GM12878 (cell line): ENCODE measurements around the gene GCFC2. TPM values are rescaled to one million over a fixed set of nuclear protein-coding genes. Genes with fewer than 3 reads are reported as not detected.

Experiments used
- CHD4 ChIP-seq: fragments of 200-600 bp; sonication (generic); IDR thresholded peaks from 2 replicates; pipeline ENCODE4 v1.6.1; 2016; ENCODE audit warnings: mild to moderate bottlenecking
- E2F8 ChIP-seq: fragments of 450-650 bp; IDR thresholded peaks from 2 replicates; pipeline ENCODE4 v1.6.1; 2018; ENCODE audit warnings: mild to moderate bottlenecking, low read depth, moderate library complexity; ENCODE audit not compliant: partially characterized antibody
- E4F1 ChIP-seq: fragments of 450-650 bp; IDR thresholded peaks from 2 replicates; pipeline ENCODE4 v1.6.1; 2018; ENCODE audit warnings: borderline replicate concordance, mild to moderate bottlenecking; ENCODE audit not compliant: partially characterized antibody
- KAT2A ChIP-seq: conservative IDR thresholded peaks from 2 replicates; pipeline ENCODE4 v1.6.1; 2011; ENCODE audit warnings: low read depth, low read length; ENCODE audit not compliant: control insufficient read depth
- MEF2A ChIP-seq: IDR thresholded peaks from 2 replicates; pipeline ENCODE4 v1.6.1; 2011; ENCODE audit warnings: low read depth, mild to moderate bottlenecking, low read length, moderate library complexity; ENCODE audit not compliant: insufficient read depth
- MXI1 ChIP-seq: fragments of 150-350 bp; IDR thresholded peaks from 2 replicates; pipeline ENCODE4 v1.6.1; 2011; ENCODE audit warnings: low read depth, mild to moderate bottlenecking, inconsistent platforms, low read length, improper control_type of control experiment
- NFYA ChIP-seq: IDR thresholded peaks from 2 replicates; pipeline ENCODE4 v1.6.1; 2011; ENCODE audit warnings: low read depth, mild to moderate bottlenecking, low read length, improper control_type of control experiment, borderline replicate concordance
- PAX8 ChIP-seq: fragments of 450-650 bp; IDR thresholded peaks from 2 replicates; pipeline ENCODE4 v1.6.1; 2017; ENCODE audit warnings: mild to moderate bottlenecking, moderate library complexity
- POLR2AphosphoS5 ChIP-seq: IDR thresholded peaks from 2 replicates; pipeline ENCODE4 v1.6.1; 2011; ENCODE audit warnings: mild to moderate bottlenecking, low read length, inconsistent platforms
- RFX5 ChIP-seq: IDR thresholded peaks from 2 replicates; pipeline ENCODE4 v1.6.1; 2011; ENCODE audit warnings: low read depth, low read length, improper control_type of control experiment
- RUNX3 ChIP-seq: IDR thresholded peaks from 2 replicates; pipeline ENCODE4 v1.6.1; 2012; ENCODE audit warnings: low read length, inconsistent platforms
- SMC3 ChIP-seq: IDR thresholded peaks from 2 replicates; pipeline ENCODE4 v1.6.1; 2011; ENCODE audit warnings: low read length, improper control_type of control experiment, borderline replicate concordance
- SREBF2 ChIP-seq: IDR thresholded peaks from 2 replicates; pipeline ENCODE4 v1.6.1; 2012; ENCODE audit warnings: mild to moderate bottlenecking, low read length
- SUPT20H ChIP-seq: IDR thresholded peaks from 2 replicates; pipeline ENCODE4 v1.6.1; 2011; ENCODE audit warnings: low read depth, mild to moderate bottlenecking, low read length, moderate library complexity, borderline replicate concordance; ENCODE audit not compliant: control insufficient read depth
- ZBED1 ChIP-seq: IDR thresholded peaks from 2 replicates; pipeline ENCODE4 v1.6.1; 2016; ENCODE audit warnings: borderline replicate concordance
- ZNF622 ChIP-seq: fragments of 450-650 bp; IDR thresholded peaks from 2 replicates; pipeline ENCODE4 v1.6.1; 2017; ENCODE audit warnings: mild to moderate bottlenecking, inconsistent platforms
- polyA plus RNA-seq, 11 experiments: library from polyadenylated mRNA; depleted of rRNA in 4 of 11; unstranded in 6 of 11; stranded (reverse) in 5 of 11; fragments of >200 nt; fragmentation: Nextera tagmentation in 4 of 11; fragmentation: Illumina TruSeq in 1 of 11; extraction: Ambion mirVana in 4 of 11; extraction: Trizol in 1 of 11; gene quantifications; 1 replicate in 1 of 11; 2 replicates in 10 of 11; pipeline versions ENCODE4 v1.2.1 to v1.2.3, GENCODE V29; 2011 to 2016; ENCODE audit warnings: inconsistent platforms in 2 of 11, missing spikeins in 2 of 11, low read depth in 1 of 11
- total RNA-seq, 4 experiments: library from RNA; depleted of rRNA in 3 of 4; stranded (reverse); fragments of >200 nt in 3 of 4; fragmentation: Illumina TruSeq in 1 of 4; extraction: Trizol in 1 of 4; gene quantifications; 2 replicates each; pipeline versions ENCODE4 v1.2.1 to v1.2.3, GENCODE V29; 2013 to 2021
- TF ChIP-seq, protein P1 (sequence below): IDR thresholded peaks from 2 replicates; pipeline ENCODE4 v1.6.1; 2011; ENCODE audit warnings: low read depth, mild to moderate bottlenecking, low read length, moderate library complexity, borderline replicate concordance; ENCODE audit errors: extremely low read depth
- TF ChIP-seq, protein P2 (sequence below): IDR thresholded peaks from 2 replicates; pipeline ENCODE4 v1.6.1; 2012; ENCODE audit warnings: low read depth, low read length, improper control_type of control experiment
- TF ChIP-seq, protein P3 (sequence below): fragments of 450-650 bp; IDR thresholded peaks from 2 replicates; pipeline ENCODE4 v1.6.1; 2016; ENCODE audit warnings: mild to moderate bottlenecking, moderate library complexity, borderline replicate concordance

The GCFC2 gene
- total and polyA plus RNA-seq, 10 of the 15 experiments (the other 5 are each of a cell fraction or from before 2014, with no cell fraction given), result 15.5 to 36.5 (median 27.4) TPM

- TF ChIP-seq E4F1 (peak; percentile 27), ZBED1 (no peak; the same call in 1 of the 2 replicates), KAT2A (no peak), SMC3 (no peak), SUPT20H (no peak), RUNX3 (no peak; the same call in 1 of the 2 replicates), PAX8 (no peak), POLR2AphosphoS5 (no peak), NFYA (no peak), SREBF2 (no peak), E2F8 (no peak), MXI1 (peak; percentile 76; the same call in 1 of the 2 replicates), CHD4 (no peak), ZNF622 (no peak), MEF2A (no peak), RFX5 (no peak)
- TF ChIP-seq, protein P1, sequence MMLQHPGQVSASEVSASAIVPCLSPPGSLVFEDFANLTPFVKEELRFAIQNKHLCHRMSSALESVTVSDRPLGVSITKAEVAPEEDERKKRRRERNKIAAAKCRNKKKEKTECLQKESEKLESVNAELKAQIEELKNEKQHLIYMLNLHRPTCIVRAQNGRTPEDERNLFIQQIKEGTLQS, result no peak
- TF ChIP-seq, protein P2, sequence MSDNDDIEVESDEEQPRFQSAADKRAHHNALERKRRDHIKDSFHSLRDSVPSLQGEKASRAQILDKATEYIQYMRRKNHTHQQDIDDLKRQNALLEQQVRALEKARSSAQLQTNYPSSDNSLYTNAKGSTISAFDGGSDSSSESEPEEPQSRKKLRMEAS, result peak; percentile 35; the same call in 1 of the 2 replicates
- TF ChIP-seq, protein P3, sequence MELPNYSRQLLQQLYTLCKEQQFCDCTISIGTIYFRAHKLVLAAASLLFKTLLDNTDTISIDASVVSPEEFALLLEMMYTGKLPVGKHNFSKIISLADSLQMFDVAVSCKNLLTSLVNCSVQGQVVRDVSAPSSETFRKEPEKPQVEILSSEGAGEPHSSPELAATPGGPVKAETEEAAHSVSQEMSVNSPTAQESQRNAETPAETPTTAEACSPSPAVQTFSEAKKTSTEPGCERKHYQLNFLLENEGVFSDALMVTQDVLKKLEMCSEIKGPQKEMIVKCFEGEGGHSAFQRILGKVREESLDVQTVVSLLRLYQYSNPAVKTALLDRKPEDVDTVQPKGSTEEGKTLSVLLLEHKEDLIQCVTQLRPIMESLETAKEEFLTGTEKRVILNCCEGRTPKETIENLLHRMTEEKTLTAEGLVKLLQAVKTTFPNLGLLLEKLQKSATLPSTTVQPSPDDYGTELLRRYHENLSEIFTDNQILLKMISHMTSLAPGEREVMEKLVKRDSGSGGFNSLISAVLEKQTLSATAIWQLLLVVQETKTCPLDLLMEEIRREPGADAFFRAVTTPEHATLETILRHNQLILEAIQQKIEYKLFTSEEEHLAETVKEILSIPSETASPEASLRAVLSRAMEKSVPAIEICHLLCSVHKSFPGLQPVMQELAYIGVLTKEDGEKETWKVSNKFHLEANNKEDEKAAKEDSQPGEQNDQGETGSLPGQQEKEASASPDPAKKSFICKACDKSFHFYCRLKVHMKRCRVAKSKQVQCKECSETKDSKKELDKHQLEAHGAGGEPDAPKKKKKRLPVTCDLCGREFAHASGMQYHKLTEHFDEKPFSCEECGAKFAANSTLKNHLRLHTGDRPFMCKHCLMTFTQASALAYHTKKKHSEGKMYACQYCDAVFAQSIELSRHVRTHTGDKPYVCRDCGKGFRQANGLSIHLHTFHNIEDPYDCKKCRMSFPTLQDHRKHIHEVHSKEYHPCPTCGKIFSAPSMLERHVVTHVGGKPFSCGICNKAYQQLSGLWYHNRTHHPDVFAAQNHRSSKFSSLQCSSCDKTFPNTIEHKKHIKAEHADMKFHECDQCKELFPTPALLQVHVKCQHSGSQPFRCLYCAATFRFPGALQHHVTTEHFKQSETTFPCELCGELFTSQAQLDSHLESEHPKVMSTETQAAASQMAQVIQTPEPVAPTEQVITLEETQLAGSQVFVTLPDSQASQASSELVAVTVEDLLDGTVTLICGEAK, result no peak; the same call in 1 of the 2 replicates
These were observed 63.9 kb downstream of the GCFC2 start, which contains the start of gene MRPL19 (continued) for GRCh38 chr2:75646583-75647425.
